ENCODE data around the gene CD200.

GRCh38 chr3:112302150-112302830 is 30.7 kb upstream of the CD200 start:
- TF ChIP-seq IRF3 (IDR thresholded peaks at IDR 0.05) (no peak), SMAD1 (IDR thresholded peaks at IDR 0.05; ENCODE audit: low read depth, partially characterized antibody) (no peak), NRF1 (conservative IDR thresholded peaks at IDR 0.05; ENCODE audit: low read depth, low read length) (no peak), CEBPB (IDR thresholded peaks at IDR 0.05; ENCODE audit: borderline replicate concordance in 1 of 2, low read depth in 2 of 2, low read length in 2 of 2) (no peak), ATF7 (IDR thresholded peaks at IDR 0.05; ENCODE audit: low read depth) (no peak), CBX5 (IDR thresholded peaks at IDR 0.05; ENCODE audit: low read depth) (no peak)

Data from GM12878 (cell line).